Astrocyte (in vitro differentiated cells and primary cell): ENCODE results near the gene MROH8. TPM values are rescaled to one million over a fixed set of nuclear protein-coding genes. Genes with fewer than 3 reads are reported as not detected.

Source experiments
- DNase-seq: peaks from one replicate; pipeline ENCODE4 v3.0.0-alpha.2; 2010; ENCODE audit warnings: low read depth
- FAIRE-seq: peaks from 2 replicates; lab custom pipeline; 2011; peaks lifted over from hg19 to GRCh38; lab: Jason Lieb, UNC
- H2AFZ ChIP-seq: 2 replicates; pipeline ENCODE4 v1.6.0; 2012; ENCODE audit warnings: low read depth, low read length, inconsistent platforms
- H3K27ac ChIP-seq: 2 replicates; pipeline ENCODE4 v1.5.1; 2011; ENCODE audit warnings: low read depth, low read length, inconsistent platforms
- H3K27me3 ChIP-seq: 2 replicates; pipeline ENCODE4 v1.6.0; 2011; ENCODE audit warnings: low read length, inconsistent platforms; ENCODE audit not compliant: insufficient read depth
- H3K36me3 ChIP-seq: 2 replicates; pipeline ENCODE4 v1.5.1; 2011; ENCODE audit warnings: low read length, inconsistent platforms; ENCODE audit not compliant: insufficient read depth
- H3K4me1 ChIP-seq: 2 replicates; pipeline ENCODE4 v1.5.1; 2011; ENCODE audit warnings: low read length, inconsistent platforms; ENCODE audit not compliant: insufficient read depth
- H3K4me2 ChIP-seq: 2 replicates; pipeline ENCODE4 v1.6.0; 2012; ENCODE audit warnings: low read length, inconsistent platforms
- H3K4me3 ChIP-seq: 2 replicates; pipeline ENCODE4 v1.5.1; 2011; ENCODE audit warnings: low read depth, mild to moderate bottlenecking, low read length, inconsistent platforms; ENCODE audit not compliant: insufficient read depth
- H3K79me2 ChIP-seq: 2 replicates; pipeline ENCODE4 v1.6.0; 2012; ENCODE audit warnings: mild to moderate bottlenecking, low read length, inconsistent platforms; ENCODE audit not compliant: insufficient read depth
- H3K9ac ChIP-seq: 2 replicates; pipeline ENCODE4 v1.6.0; 2012; ENCODE audit warnings: mild to moderate bottlenecking, low read length, inconsistent platforms
- H3K9me3 ChIP-seq: 2 replicates; pipeline ENCODE4 v1.5.1; 2012; ENCODE audit warnings: low read depth, mild to moderate bottlenecking, low read length, inconsistent platforms; ENCODE audit not compliant: insufficient read depth
- H4K20me1 ChIP-seq: 2 replicates; pipeline ENCODE4 v1.6.0; 2012; ENCODE audit warnings: low read length, inconsistent platforms; ENCODE audit not compliant: insufficient read depth
- H3K27ac Mint-ChIP-seq: one replicate; pipeline ENCODE4 v1.8.0; 2021; ENCODE audit warnings: mild to moderate bottlenecking, mixed read lengths; ENCODE audit not compliant: unreplicated experiment
- H3K27me3 Mint-ChIP-seq: one replicate; pipeline ENCODE4 v1.8.0; 2021; ENCODE audit warnings: low read depth, mixed read lengths; ENCODE audit not compliant: unreplicated experiment
- H3K36me3 Mint-ChIP-seq: one replicate; pipeline ENCODE4 v1.8.0; 2021; ENCODE audit warnings: low read depth, mixed read lengths; ENCODE audit not compliant: unreplicated experiment
- H3K4me1 Mint-ChIP-seq: one replicate; pipeline ENCODE4 v1.8.0; 2021; ENCODE audit warnings: low read depth, mixed read lengths; ENCODE audit not compliant: unreplicated experiment
- H3K4me3 Mint-ChIP-seq: one replicate; pipeline ENCODE4 v1.8.0; 2021; ENCODE audit warnings: mild to moderate bottlenecking, moderate library complexity, mixed read lengths; ENCODE audit not compliant: unreplicated experiment
- H3K9me3 Mint-ChIP-seq: one replicate; pipeline ENCODE4 v1.8.0; 2021; ENCODE audit warnings: mild to moderate bottlenecking, mixed read lengths; ENCODE audit not compliant: unreplicated experiment
- CTCF ChIP-seq: IDR thresholded peaks from 2 replicates; pipeline ENCODE4 v1.5.1; 2011; ENCODE audit warnings: low read depth, mild to moderate bottlenecking, inconsistent platforms, low read length, moderate library complexity; ENCODE audit not compliant: insufficient read depth
- EZH2 ChIP-seq: IDR thresholded peaks from 2 replicates; pipeline ENCODE4 v1.6.1; 2012; ENCODE audit warnings: mild to moderate bottlenecking, low read length, inconsistent platforms; ENCODE audit not compliant: insufficient read depth
- total RNA-seq: library from RNA; stranded (reverse); gene quantifications from 2 replicates; pipeline ENCODE4 v1.2.1, GENCODE V29; 2021

Gene MROH8
- total RNA-seq, 1 donor from 2014 or later = 1.3 TPM

- Histone ChIP-seq H3K36me3 (peaks cover 41% of the 10 kb centered on the region), H3K4me3 (no peak overlapping the region), H3K79me2 (peaks cover 3% of the 10 kb centered on the region), H2AFZ (no peak overlapping the region), H3K27me3 (no peaks in the 10 kb centered on the region), H3K4me2 (no peak overlapping the region), H3K4me1 (peaks cover 4% of the 10 kb centered on the region), H3K9ac (no peak overlapping the region), H4K20me1 (peaks cover 15% of the 10 kb centered on the region), H3K27ac (no peak overlapping the region), H3K9me3 (no peaks in the 10 kb centered on the region)
- no peak for FAIRE-seq
- H3K27me3 Mint-ChIP-seq = no peaks in the 10 kb centered on the region
- TF ChIP-seq CTCF (no peak), EZH2 (no peak)
- no peak overlapping the region for H3K27ac Mint-ChIP-seq
- peaks cover 13% of the 10 kb centered on the region for H3K4me1 Mint-ChIP-seq
- no peak for DNase-seq
- no peaks in the 10 kb centered on the region for H3K9me3 Mint-ChIP-seq
- H3K4me3 Mint-ChIP-seq = no peak overlapping the region
- H3K36me3 Mint-ChIP-seq = peaks cover 6% of the 10 kb centered on the region
Observed at GRCh38 chr20:37209661-37210314, 30.4 kb upstream of the MROH8 start.

GRCh38 chr20:37209193-37209592 is 29.8 kb upstream of the MROH8 start:
- H3K36me3 ChIP-seq = peaks cover 44% of the 10 kb centered on the region
- DNase-seq = no peak

More at GRCh38 chr20:37209193-37209592, 29.8 kb upstream of the MROH8 start:
- peaks cover 4% of the 10 kb centered on the region for H3K79me2 ChIP-seq
- TF ChIP-seq CTCF = no peak
- no peak for TF ChIP-seq EZH2
- peaks cover 11% of the 10 kb centered on the region for H3K36me3 Mint-ChIP-seq
- H3K4me2 ChIP-seq = no peak overlapping the region
- H3K27me3 ChIP-seq = no peaks in the 10 kb centered on the region
- no peaks in the 10 kb centered on the region for H3K9me3 Mint-ChIP-seq
- peaks cover 21% of the 10 kb centered on the region for H4K20me1 ChIP-seq
- no peaks in the 10 kb centered on the region for H3K27me3 Mint-ChIP-seq
- no peak overlapping the region for H3K9ac ChIP-seq
- H3K4me3 ChIP-seq = no peak overlapping the region
- peaks cover 4% of the 10 kb centered on the region for H3K4me1 ChIP-seq
- H3K9me3 ChIP-seq = no peaks in the 10 kb centered on the region
- FAIRE-seq = no peak
- H3K4me1 Mint-ChIP-seq = peaks cover 19% of the 10 kb centered on the region
- no peak overlapping the region for H3K27ac ChIP-seq
- no peak overlapping the region for H3K4me3 Mint-ChIP-seq
- no peak overlapping the region for H2AFZ ChIP-seq
- H3K27ac Mint-ChIP-seq = no peak overlapping the region
